Stimulated activated naive CD8-positive, alpha-beta T cell treated with anti-CD3 and anti-CD28 coated beads, Interleukin-15, Interleukin-2, amounts not matched to agents 100 ng/mL and 50 ng/mL, for 24 hours (primary cell): ENCODE data around the gene PNCK.
"Not testable (repeated sequence)": the region's sequence is repeated elsewhere in the genome, so short reads cannot be mapped to it uniquely, and the experiment has no call there.

Experiments
- H3K27ac Mint-ChIP-seq: one replicate; pipeline ENCODE4 v1.8.0; 2021; ENCODE audit warnings: mild to moderate bottlenecking, mixed read lengths
- H3K27me3 Mint-ChIP-seq: one replicate; pipeline ENCODE4 v1.8.0; 2021; ENCODE audit warnings: mixed read lengths
- H3K36me3 Mint-ChIP-seq: one replicate; pipeline ENCODE4 v1.8.0; 2021; ENCODE audit warnings: low read depth, mixed read lengths
- H3K4me1 Mint-ChIP-seq: one replicate; pipeline ENCODE4 v1.8.0; 2021; ENCODE audit warnings: low read depth, mixed read lengths
- H3K4me3 Mint-ChIP-seq: one replicate; pipeline ENCODE4 v1.8.0; 2021; ENCODE audit warnings: mild to moderate bottlenecking, mixed read lengths
- H3K9me3 Mint-ChIP-seq: one replicate; pipeline ENCODE4 v1.8.0; 2021; ENCODE audit warnings: mixed read lengths

PNCK gene

GRCh38 chrX:153673428-153674218, at the start of gene PNCK:
Gene PNCK (minus strand): TSS chrX:153673813. CDS start chrX:153673076, 737 bp downstream.
- Mint-ChIP-seq H3K4me1 (peaks cover 8% of the 10 kb centered on the region), H3K27me3 (peaks cover 18% of the 10 kb centered on the region), H3K27ac (no peak within 1 kb of the TSS), H3K36me3 (no peaks in the 10 kb centered on the region), H3K4me3 (peak within 1 kb of the TSS; percentile 3), H3K9me3 (no peaks in the 10 kb centered on the region)

- peaks cover 24% of the 10 kb centered on the region for H3K36me3 Mint-ChIP-seq
These were observed 49.2 kb upstream of the PNCK start for GRCh38 chrX:153722704-153723350.

GRCh38 chrX:153719701-153720100, 46.1 kb upstream of the PNCK start:
- peaks cover 31% of the 10 kb centered on the region for H3K36me3 Mint-ChIP-seq
- no peak overlapping the region for H3K27ac Mint-ChIP-seq
- H3K9me3 Mint-ChIP-seq: no peaks in the 10 kb centered on the region
- peaks cover 10% of the 10 kb centered on the region for H3K4me1 Mint-ChIP-seq
- H3K27me3 Mint-ChIP-seq: no peaks in the 10 kb centered on the region
- H3K4me3 Mint-ChIP-seq: no peak overlapping the region

More at GRCh38 chrX:153722704-153723350, 49.2 kb upstream of the PNCK start:
- Mint-ChIP-seq H3K4me1 (peaks cover 24% of the 10 kb centered on the region), H3K27me3 (no peaks in the 10 kb centered on the region), H3K27ac (peak overlapping the region; percentile 84), H3K9me3 (no peaks in the 10 kb centered on the region), H3K4me3 (peak overlapping the region; percentile 89)

- no peak overlapping the region for H3K27ac Mint-ChIP-seq
- H3K9me3 Mint-ChIP-seq: no peaks in the 10 kb centered on the region
- H3K27me3 Mint-ChIP-seq: no peaks in the 10 kb centered on the region
- peaks cover 10% of the 10 kb centered on the region for H3K4me1 Mint-ChIP-seq
- H3K36me3 Mint-ChIP-seq: peaks cover 33% of the 10 kb centered on the region
- H3K4me3 Mint-ChIP-seq: no peak overlapping the region
These were observed 45.6 kb upstream of the PNCK start for GRCh38 chrX:153719238-153719637.

- peaks cover 7% of the 10 kb centered on the region for H3K4me1 Mint-ChIP-seq
- peaks cover 43% of the 10 kb centered on the region for H3K36me3 Mint-ChIP-seq
- no peak overlapping the region for H3K4me3 Mint-ChIP-seq
- no peaks in the 10 kb centered on the region for H3K27me3 Mint-ChIP-seq
- H3K27ac Mint-ChIP-seq: no peak overlapping the region
- no peaks in the 10 kb centered on the region for H3K9me3 Mint-ChIP-seq
These were observed 43.8 kb upstream of the PNCK start for GRCh38 chrX:153717445-153717844.

GRCh38 chrX:153714256-153714655, 40.6 kb upstream of the PNCK start:
- Mint-ChIP-seq H3K36me3 (peaks cover 30% of the 10 kb centered on the region), H3K4me3 (no peak overlapping the region), H3K27me3 (no peaks in the 10 kb centered on the region), H3K27ac (no peak overlapping the region), H3K9me3 (no peaks in the 10 kb centered on the region), H3K4me1 (no peaks in the 10 kb centered on the region)

- Mint-ChIP-seq H3K36me3 (peaks cover 17% of the 10 kb centered on the region), H3K9me3 (no peaks in the 10 kb centered on the region), H3K4me1 (no peaks in the 10 kb centered on the region), H3K4me3 (no peak overlapping the region), H3K27me3 (no peaks in the 10 kb centered on the region), H3K27ac (no peak overlapping the region)
These were observed 36.4 kb upstream of the PNCK start for GRCh38 chrX:153709726-153710674.

- Mint-ChIP-seq H3K36me3 (peaks cover 9% of the 10 kb centered on the region), H3K9me3 (no peaks in the 10 kb centered on the region), H3K27ac (no peak overlapping the region), H3K4me1 (no peaks in the 10 kb centered on the region), H3K4me3 (no peak overlapping the region), H3K27me3 (no peaks in the 10 kb centered on the region)
These were observed 34.8 kb upstream of the PNCK start for GRCh38 chrX:153708415-153708814.

GRCh38 chrX:153707406-153707805, 33.8 kb upstream of the PNCK start:
- Mint-ChIP-seq H3K4me3 (no peak overlapping the region), H3K27ac (no peak overlapping the region), H3K9me3 (no peaks in the 10 kb centered on the region), H3K27me3 (no peaks in the 10 kb centered on the region), H3K4me1 (no peaks in the 10 kb centered on the region), H3K36me3 (peaks cover 6% of the 10 kb centered on the region)

GRCh38 chrX:153706799-153707198, 33.2 kb upstream of the PNCK start:
- Mint-ChIP-seq H3K36me3 (peaks cover 6% of the 10 kb centered on the region), H3K9me3 (no peaks in the 10 kb centered on the region), H3K4me3 (no peak overlapping the region), H3K27ac (no peak overlapping the region), H3K4me1 (no peaks in the 10 kb centered on the region), H3K27me3 (no peaks in the 10 kb centered on the region)

- not testable (repeated sequence) for H3K9me3 Mint-ChIP-seq, H3K27me3 Mint-ChIP-seq, H3K27ac Mint-ChIP-seq, H3K4me3 Mint-ChIP-seq, H3K4me1 Mint-ChIP-seq, H3K36me3 Mint-ChIP-seq
These were observed 31.9 kb upstream of the PNCK start for GRCh38 chrX:153705403-153706060.

GRCh38 chrX:153704631-153705402, 31.2 kb upstream of the PNCK start:
- not testable (repeated sequence) for H3K9me3 Mint-ChIP-seq, H3K27me3 Mint-ChIP-seq, H3K4me1 Mint-ChIP-seq, H3K36me3 Mint-ChIP-seq, H3K4me3 Mint-ChIP-seq, H3K27ac Mint-ChIP-seq

- no peaks in the 10 kb centered on the region for H3K36me3 Mint-ChIP-seq
- H3K4me3 Mint-ChIP-seq: no peak overlapping the region
- H3K27ac Mint-ChIP-seq: no peak overlapping the region
- H3K4me1 Mint-ChIP-seq: no peaks in the 10 kb centered on the region
- H3K9me3 Mint-ChIP-seq: no peaks in the 10 kb centered on the region
- H3K27me3 Mint-ChIP-seq: no peaks in the 10 kb centered on the region
These were observed 30.5 kb upstream of the PNCK start for GRCh38 chrX:153704021-153704526.

- Mint-ChIP-seq H3K4me1 (no peaks in the 10 kb centered on the region), H3K9me3 (no peaks in the 10 kb centered on the region), H3K4me3 (no peak overlapping the region), H3K36me3 (no peaks in the 10 kb centered on the region), H3K27ac (no peak overlapping the region), H3K27me3 (no peaks in the 10 kb centered on the region)
These were observed 29.4 kb upstream of the PNCK start for GRCh38 chrX:153703036-153703370.
